Spinal cord (tissue), 10 donors: ENCODE results near the gene HBE1. TPM values are rescaled to one million over a fixed set of nuclear protein-coding genes. Genes with fewer than 3 reads are reported as not detected.
"Not testable (repeated sequence)": the region's sequence is repeated elsewhere in the genome, so short reads cannot be mapped to it uniquely, and the experiment has no call there.

Experiments used
- DNase-seq, 6 donors: peaks; one replicate each; pipeline versions ENCODE4 v3.0.0 to v3.0.0-alpha.2; 2013 to 2015; ENCODE audit warnings: low spot score in 6 of 6, low read depth in 4 of 6
- H3K27ac ChIP-seq: one replicate; pipeline ENCODE4 v1.5.1; 2013; ENCODE audit warnings: low read depth, low read length, control low read depth
- H3K27me3 ChIP-seq: one replicate; pipeline ENCODE4 v1.6.1; 2013; ENCODE audit warnings: low read length; ENCODE audit not compliant: control insufficient read depth, insufficient read depth
- H3K36me3 ChIP-seq: one replicate; pipeline ENCODE4 v1.6.1; 2013; ENCODE audit warnings: low read length; ENCODE audit not compliant: control insufficient read depth, insufficient read depth
- H3K4me1 ChIP-seq: one replicate; pipeline ENCODE4 v1.6.1; 2013; ENCODE audit warnings: low read length; ENCODE audit not compliant: control insufficient read depth, insufficient read depth
- H3K4me3 ChIP-seq: one replicate; pipeline ENCODE4 v1.5.1; 2013; ENCODE audit warnings: low read depth, low read length, control low read depth
- H3K9me3 ChIP-seq: one replicate; pipeline ENCODE4 v1.6.1; 2013; ENCODE audit warnings: low read length; ENCODE audit not compliant: control insufficient read depth, insufficient read depth
- WGBS: methylation state at CpG from one replicate; pipeline ENCODE4 v1.1.5; 2013; ENCODE audit warnings: missing lambda C conversion rate; ENCODE audit not compliant: insufficient coverage; 5-methylcytosine and 5-hydroxymethylcytosine counted together
- polyA plus RNA-seq, 2 donors: library from polyadenylated mRNA; unstranded; fragments of 120-200 nt; gene quantifications; one replicate each; pipeline ENCODE4 v1.2.1, GENCODE V29; 2013; ENCODE audit not compliant: insufficient read length in 2 of 2
- total RNA-seq, 2 donors: library from RNA; depleted of rRNA in 1 of 2; stranded (reverse); fragments of 120-200 nt in 1 of 2; fragments of >200 nt in 1 of 2; gene quantifications; one replicate each; pipeline versions ENCODE4 v1.2.3 to v1.2.4, GENCODE V29; 2013 to 2014
- donor health status: healthy.

The HBE1 gene
- total and polyA plus RNA-seq, 4 donors = 9.2 to 30.5 (median 11.9) TPM

DNA sequence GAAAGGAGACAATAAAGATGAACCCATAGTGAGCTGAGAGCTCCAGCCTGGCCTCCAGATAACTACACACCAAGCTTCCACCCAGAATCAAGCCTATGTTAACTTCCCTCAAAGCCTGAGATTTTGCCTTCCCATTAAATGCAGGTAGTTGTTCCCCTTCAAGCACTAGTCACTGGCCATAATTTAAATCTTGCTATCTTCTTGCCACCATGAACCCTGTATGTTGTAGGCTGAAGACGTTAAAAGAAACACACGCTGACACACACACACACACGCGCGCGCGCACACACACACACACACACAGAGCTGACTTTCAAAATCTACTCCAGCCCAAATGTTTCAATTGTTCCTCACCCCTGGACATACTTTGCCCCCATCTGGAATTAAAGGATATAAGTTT, 21.2 kb downstream of the HBE1 start:
- not testable (repeated sequence) for H3K9me3 ChIP-seq, DNase-seq

DNA sequence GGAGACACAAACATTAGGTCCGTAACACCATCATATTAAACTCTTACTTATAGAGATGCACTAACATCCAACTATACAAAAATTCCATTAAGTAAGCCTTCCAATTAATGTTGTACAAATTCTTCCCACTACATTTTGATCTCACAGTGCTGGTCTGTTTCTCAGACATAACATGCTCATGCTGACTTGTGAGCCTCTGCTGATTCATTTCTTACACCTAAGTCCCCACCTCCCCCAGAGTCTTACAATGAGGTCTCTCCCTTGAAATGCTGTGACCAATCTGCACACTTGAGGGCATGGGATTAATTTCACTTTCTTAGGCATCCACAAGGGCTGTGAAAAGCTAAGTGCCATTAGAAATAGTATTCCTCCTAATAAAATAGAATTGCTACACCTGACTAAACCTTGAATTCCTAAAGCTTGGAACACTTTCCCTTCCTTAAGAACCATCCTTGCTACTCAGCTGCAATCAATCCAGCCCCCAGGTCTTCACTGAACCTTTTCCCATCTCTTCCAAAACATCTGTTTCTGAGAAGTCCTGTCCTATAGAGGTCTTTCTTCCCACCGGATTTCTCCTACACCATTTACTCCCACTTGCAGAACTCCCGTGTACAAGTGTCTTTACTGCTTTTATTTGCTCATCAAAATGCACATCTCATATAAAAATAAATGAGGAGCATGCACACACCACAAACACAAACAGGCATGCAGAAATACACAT, 22.1 kb downstream of the HBE1 start:
- Histone ChIP-seq H3K27ac (no peak overlapping the region), H3K9me3 (no peaks in the 10 kb centered on the region), H3K27me3 (no peaks in the 10 kb centered on the region), H3K4me1 (no peaks in the 10 kb centered on the region), H3K36me3 (no peaks in the 10 kb centered on the region), H3K4me3 (no peak overlapping the region)
- no peak for DNase-seq
- WGBS = 83% methylated on average over 3 of the region's 3 CpGs

More for the DNA sequence above, 21.2 kb downstream of the HBE1 start:
- not testable (repeated sequence) for H3K36me3 ChIP-seq, H3K4me3 ChIP-seq, H3K4me1 ChIP-seq, H3K27me3 ChIP-seq, H3K27ac ChIP-seq
- no CpG with 5 or more reads among the region's 7 CpGs for WGBS

DNA sequence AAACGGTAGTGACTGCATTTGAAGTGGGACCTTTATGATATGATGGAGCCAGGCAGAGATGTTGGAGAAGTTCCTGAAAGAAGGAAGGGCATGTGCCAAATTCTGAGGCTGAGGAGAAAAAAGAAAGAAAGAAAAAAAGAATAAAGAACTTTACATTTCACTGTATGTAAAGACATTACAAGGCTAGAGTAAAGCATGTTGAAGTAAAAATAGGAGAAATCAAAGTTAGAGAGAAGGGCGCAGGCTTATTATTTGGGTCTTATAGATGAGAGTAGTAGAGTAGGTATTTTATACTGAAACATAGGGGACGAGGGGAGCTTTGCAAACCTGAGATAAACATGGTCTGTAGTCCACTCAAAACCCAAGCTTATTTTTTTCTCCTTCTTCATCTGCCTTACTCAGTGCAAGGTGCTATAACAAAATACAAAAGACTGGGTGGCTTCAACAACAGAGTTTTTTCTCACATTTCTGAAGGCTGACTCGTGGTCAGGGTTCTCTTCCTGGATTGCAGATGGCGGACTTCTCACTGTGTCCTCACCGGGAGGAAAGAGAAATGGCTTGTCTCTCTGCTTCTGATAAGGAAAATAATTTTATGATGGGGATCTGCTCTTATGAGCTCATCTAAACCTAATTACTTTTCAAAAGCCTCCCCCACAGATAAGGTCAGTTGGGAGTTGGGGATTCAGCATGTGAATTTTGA, 22.8 kb downstream of the HBE1 start:
- H3K9me3 ChIP-seq = no peaks in the 10 kb centered on the region
- H3K4me1 ChIP-seq = no peaks in the 10 kb centered on the region
- no peak for DNase-seq
- H3K27me3 ChIP-seq = no peaks in the 10 kb centered on the region
- no peaks in the 10 kb centered on the region for H3K36me3 ChIP-seq
- no peak overlapping the region for H3K4me3 ChIP-seq
- no peak overlapping the region for H3K27ac ChIP-seq
- WGBS = 86% methylated on average over 2 of the region's 6 CpGs

DNA sequence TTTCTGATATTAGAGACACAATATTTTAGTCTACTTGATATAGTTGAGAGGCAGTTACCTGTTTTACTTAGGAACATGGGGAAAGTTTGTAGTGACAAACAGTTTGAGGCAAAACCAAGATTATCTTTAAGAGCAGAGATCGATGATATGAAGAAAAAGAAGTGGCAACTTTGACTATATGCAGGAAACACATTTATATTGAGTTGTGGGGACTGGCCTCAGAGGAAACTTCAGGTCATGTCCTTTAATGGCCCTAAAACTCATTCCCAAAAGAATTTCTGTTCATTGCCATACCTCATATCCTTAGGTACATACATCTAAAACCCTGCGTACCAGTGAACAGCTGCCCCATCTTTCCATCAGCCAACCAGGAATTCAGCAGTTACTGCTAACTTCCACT, 24.6 kb downstream of the HBE1 start:
- Histone ChIP-seq H3K27ac (no peak overlapping the region), H3K9me3 (no peaks in the 10 kb centered on the region), H3K27me3 (no peaks in the 10 kb centered on the region), H3K4me1 (no peaks in the 10 kb centered on the region), H3K36me3 (no peaks in the 10 kb centered on the region), H3K4me3 (no peak overlapping the region)
- WGBS = 92% methylated on average over 1 of the region's 2 CpGs
- DNase-seq = no peak

DNA sequence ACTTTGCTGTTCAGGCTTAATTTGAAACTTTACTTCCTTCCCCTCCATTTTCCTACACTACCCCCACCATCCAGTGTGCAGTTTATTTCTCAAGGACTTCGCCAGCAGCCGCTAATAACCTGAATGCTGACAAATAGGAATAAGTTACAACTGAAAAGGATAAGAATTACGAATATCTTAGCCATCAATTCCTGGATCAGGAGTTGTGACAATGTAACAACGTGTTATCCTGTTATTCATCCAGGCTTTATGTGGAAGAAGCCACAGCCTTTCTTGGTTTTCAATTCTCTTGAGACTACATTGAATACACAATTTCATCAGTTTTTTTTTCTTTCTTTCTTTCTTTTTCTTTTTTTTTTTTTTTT, 25.9 kb downstream of the HBE1 start:
- H3K4me3 ChIP-seq = no peak overlapping the region
- no peak for DNase-seq
- H3K4me1 ChIP-seq = no peaks in the 10 kb centered on the region
- H3K9me3 ChIP-seq = no peaks in the 10 kb centered on the region
- no peak overlapping the region for H3K27ac ChIP-seq
- no peaks in the 10 kb centered on the region for H3K36me3 ChIP-seq
- WGBS = 87% methylated on average over 4 of the region's 4 CpGs
- no peaks in the 10 kb centered on the region for H3K27me3 ChIP-seq

DNA sequence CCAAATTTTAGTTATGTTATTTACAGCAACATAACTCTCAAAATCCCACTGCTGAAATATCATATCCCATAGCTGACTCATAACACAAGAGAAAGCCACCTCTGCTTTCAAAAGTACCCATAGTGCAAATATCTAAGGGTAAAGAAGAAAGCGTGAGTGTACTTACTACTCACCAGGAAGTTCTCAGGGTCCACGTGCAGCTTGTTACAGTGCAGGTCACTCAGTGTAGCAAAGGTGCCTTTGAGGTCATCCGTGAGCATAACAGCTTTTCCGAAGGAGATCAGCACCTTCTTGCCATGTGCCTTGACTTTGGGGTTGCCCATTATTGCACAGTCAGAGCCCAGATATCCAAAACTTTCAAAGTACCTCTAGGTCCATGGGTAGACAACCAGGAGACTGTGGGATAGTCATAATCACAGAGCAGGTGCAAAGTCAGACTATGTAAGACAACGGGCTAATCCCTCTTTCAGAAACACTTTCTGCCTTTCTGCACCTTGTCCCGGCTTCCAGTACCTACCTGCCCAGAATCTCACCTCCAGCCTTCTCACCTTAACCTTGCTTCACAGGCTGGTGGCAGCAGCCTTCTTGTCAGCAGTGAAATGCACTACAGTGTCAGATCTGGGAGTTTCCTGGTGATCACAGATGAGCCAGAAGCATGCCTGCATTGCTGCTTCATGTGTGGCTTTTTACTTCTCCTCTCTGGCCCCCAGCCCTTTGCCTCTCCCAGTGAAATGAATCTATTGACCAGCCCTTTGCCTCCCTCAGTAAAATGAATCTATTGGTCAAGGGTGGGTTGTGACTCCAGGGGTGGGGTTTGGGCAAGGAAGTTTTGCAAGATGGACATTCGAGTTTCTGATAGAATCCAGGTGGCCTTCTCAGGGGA, 26.6 kb downstream of the HBE1 start:
- H3K27me3 ChIP-seq = no peaks in the 10 kb centered on the region
- no peak overlapping the region for H3K4me3 ChIP-seq
- no peaks in the 10 kb centered on the region for H3K36me3 ChIP-seq
- H3K9me3 ChIP-seq = no peaks in the 10 kb centered on the region
- no peak for DNase-seq
- H3K4me1 ChIP-seq = no peaks in the 10 kb centered on the region
- 84% methylated on average over 5 of the region's 7 CpGs for WGBS
- no peak overlapping the region for H3K27ac ChIP-seq

DNA sequence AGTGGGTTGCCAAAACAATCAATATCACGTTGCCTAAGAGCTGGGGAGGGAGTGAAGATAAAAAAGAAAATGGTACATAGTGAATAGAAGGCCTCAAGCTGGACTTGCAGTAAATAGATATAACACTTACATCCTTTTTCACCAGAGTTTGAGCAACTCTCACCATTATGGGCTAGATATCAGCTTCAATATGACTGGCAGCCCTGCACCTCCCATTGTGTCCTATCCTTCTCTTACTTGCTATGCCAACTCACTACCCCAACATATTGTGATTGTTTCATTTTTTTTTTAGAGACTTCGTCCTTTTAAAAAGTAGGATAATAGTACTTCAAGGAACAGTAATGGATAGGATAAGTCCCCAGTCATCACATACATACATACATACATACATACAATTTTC, 27.5 kb downstream of the HBE1 start:
- Histone ChIP-seq H3K4me3 (no peak overlapping the region), H3K4me1 (no peaks in the 10 kb centered on the region), H3K9me3 (no peaks in the 10 kb centered on the region), H3K36me3 (no peaks in the 10 kb centered on the region), H3K27ac (no peak overlapping the region), H3K27me3 (no peaks in the 10 kb centered on the region)
- WGBS = no CpG with 5 or more reads among the region's 2 CpGs
- no peak for DNase-seq

DNA sequence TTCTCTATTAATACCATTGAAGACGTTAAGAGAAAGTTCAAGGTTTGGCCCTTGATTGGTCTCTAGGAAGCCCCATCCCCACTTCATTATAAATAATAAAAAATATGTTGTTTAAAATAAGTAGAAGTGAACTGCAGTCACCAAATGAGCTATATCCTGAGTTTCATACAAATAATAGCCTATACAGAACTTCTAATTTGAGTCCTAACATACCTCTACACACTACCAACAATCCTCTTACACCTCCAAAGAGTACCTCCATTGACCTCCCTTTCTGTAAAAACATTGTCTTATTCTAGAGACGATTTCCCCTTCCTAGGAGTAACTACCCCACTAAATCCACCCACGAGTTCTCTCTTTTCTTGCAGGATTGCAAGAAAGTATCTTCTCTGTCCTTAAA, 28.3 kb downstream of the HBE1 start:
- Histone ChIP-seq H3K27ac (no peak overlapping the region), H3K27me3 (no peaks in the 10 kb centered on the region), H3K4me3 (no peak overlapping the region), H3K9me3 (no peaks in the 10 kb centered on the region), H3K36me3 (no peaks in the 10 kb centered on the region), H3K4me1 (no peaks in the 10 kb centered on the region)
- DNase-seq = no peak
- WGBS = 86% methylated on average over 1 of the region's 3 CpGs

DNA sequence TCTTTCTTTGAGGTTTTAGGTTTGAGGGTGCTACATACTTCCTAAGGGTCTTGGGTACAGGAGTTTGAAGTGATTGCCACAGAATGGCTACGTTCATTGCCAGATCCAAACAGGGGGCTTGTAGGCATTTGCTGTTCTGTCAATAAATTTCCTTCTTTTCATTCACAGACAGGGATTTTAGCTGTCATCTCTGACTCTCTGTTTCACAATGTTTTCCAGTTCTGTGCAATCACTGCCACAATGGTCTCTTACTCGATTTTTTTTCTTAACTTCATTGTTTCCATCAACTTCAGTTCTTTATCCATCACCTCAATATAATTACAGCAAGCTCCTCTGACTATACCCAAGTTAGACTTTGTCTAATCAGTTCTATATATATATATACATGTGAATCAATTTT, 29.3 kb downstream of the HBE1 start:
- Histone ChIP-seq H3K27ac (no peak overlapping the region), H3K9me3 (no peaks in the 10 kb centered on the region), H3K27me3 (no peaks in the 10 kb centered on the region), H3K36me3 (no peaks in the 10 kb centered on the region), H3K4me3 (no peak overlapping the region), H3K4me1 (no peaks in the 10 kb centered on the region)
- 90% methylated on average over 2 of the region's 2 CpGs for WGBS
- DNase-seq = no peak
